Osteoblast (primary cell): ENCODE measurements around the gene RASGRF2. TPM values are rescaled to one million over a fixed set of nuclear protein-coding genes. Genes with fewer than 3 reads are reported as not detected.

Source experiments
- DNase-seq: peaks from one replicate; pipeline ENCODE4 v3.0.0; 2011; ENCODE audit warnings: low spot score, mixed read lengths; ENCODE audit not compliant: insufficient read length; ENCODE audit errors: missing footprints
- H2AFZ ChIP-seq: 2 replicates; pipeline ENCODE4 v1.6.0; 2011; ENCODE audit warnings: mild to moderate bottlenecking, low read length
- H3K27ac ChIP-seq: 2 replicates; pipeline ENCODE4 v1.5.1; 2011; ENCODE audit warnings: mild to moderate bottlenecking, low read depth, low read length, moderate library complexity
- H3K27me3 ChIP-seq: 2 replicates; pipeline ENCODE4 v1.6.0; 2012; ENCODE audit warnings: mild to moderate bottlenecking, control low read depth, inconsistent platforms, low read length, moderate library complexity; ENCODE audit not compliant: insufficient read depth
- H3K36me3 ChIP-seq: 2 replicates; pipeline ENCODE4 v1.5.1; 2011; ENCODE audit warnings: mild to moderate bottlenecking, low read length, control low read depth, moderate library complexity; ENCODE audit not compliant: insufficient read depth
- H3K4me1 ChIP-seq: 2 replicates; pipeline ENCODE4 v1.5.1; 2011; ENCODE audit warnings: mild to moderate bottlenecking, low read length, control low read depth, moderate library complexity; ENCODE audit not compliant: insufficient read depth
- H3K4me2 ChIP-seq: 2 replicates; pipeline ENCODE4 v1.6.0; 2011; ENCODE audit warnings: mild to moderate bottlenecking, low read length; ENCODE audit not compliant: insufficient read depth
- H3K4me3 ChIP-seq: fragments of 200-600 bp; sonication (generic); 3 replicates; pipeline ENCODE4 v1.5.1; 2012; ENCODE audit warnings: mild to moderate bottlenecking, low read length, inconsistent platforms; ENCODE audit not compliant: insufficient read depth
- H3K79me2 ChIP-seq: 2 replicates; pipeline ENCODE4 v1.6.0; 2012; ENCODE audit warnings: mild to moderate bottlenecking, low read length, control low read depth, inconsistent platforms; ENCODE audit not compliant: insufficient read depth
- H3K9me3 ChIP-seq: 2 replicates; pipeline ENCODE4 v1.5.1; 2011; ENCODE audit warnings: low read depth, low read length, control low read depth
- H4K20me1 ChIP-seq: 2 replicates; pipeline ENCODE4 v1.6.0; 2012; ENCODE audit warnings: mild to moderate bottlenecking, low read length, control low read depth; ENCODE audit not compliant: insufficient read depth
- CTCF ChIP-seq: IDR thresholded peaks from 2 replicates; pipeline ENCODE4 v1.5.1; 2011; ENCODE audit warnings: mild to moderate bottlenecking, low read depth, low read length, moderate library complexity; ENCODE audit errors: extremely low read depth
- total RNA-seq: library from RNA; depleted of rRNA; stranded (reverse); fragments of >200 nt; gene quantifications from 2 replicates; pipeline ENCODE4 v1.2.3, GENCODE V29; 2012

RASGRF2 gene
- total RNA-seq, 1 donor = under 0.01 TPM

- H2AFZ ChIP-seq = no peak overlapping the region
- no peak overlapping the region for H3K4me3 ChIP-seq
- no peaks in the 10 kb centered on the region for H4K20me1 ChIP-seq
- peak; percentile 58 for DNase-seq
- H3K36me3 ChIP-seq = no peaks in the 10 kb centered on the region
- no peak overlapping the region for H3K27ac ChIP-seq
- TF ChIP-seq CTCF = no peak
- no peak overlapping the region for H3K4me2 ChIP-seq
- no peaks in the 10 kb centered on the region for H3K79me2 ChIP-seq
- no peaks in the 10 kb centered on the region for H3K4me1 ChIP-seq
- peaks cover 13% of the 10 kb centered on the region for H3K27me3 ChIP-seq
- no peaks in the 10 kb centered on the region for H3K9me3 ChIP-seq
Measured at GRCh38 chr5:81151546-81151945, 191.4 kb downstream of the RASGRF2 start.

GRCh38 chr5:81154725-81155124, 194.6 kb downstream of the RASGRF2 start:
- Histone ChIP-seq H3K4me3 (no peak overlapping the region), H4K20me1 (no peaks in the 10 kb centered on the region), H3K27me3 (peaks cover 4% of the 10 kb centered on the region), H3K9me3 (no peaks in the 10 kb centered on the region), H2AFZ (no peak overlapping the region), H3K36me3 (no peaks in the 10 kb centered on the region), H3K4me1 (no peaks in the 10 kb centered on the region), H3K27ac (no peak overlapping the region), H3K4me2 (no peak overlapping the region), H3K79me2 (no peaks in the 10 kb centered on the region)
- no peak for TF ChIP-seq CTCF
- no peak for DNase-seq

- Histone ChIP-seq H3K4me1 (no peaks in the 10 kb centered on the region), H3K4me2 (no peak overlapping the region), H4K20me1 (no peaks in the 10 kb centered on the region), H3K79me2 (no peaks in the 10 kb centered on the region), H3K27me3 (no peaks in the 10 kb centered on the region), H3K9me3 (no peaks in the 10 kb centered on the region), H2AFZ (no peak overlapping the region), H3K27ac (no peak overlapping the region), H3K4me3 (no peak overlapping the region), H3K36me3 (no peaks in the 10 kb centered on the region)
- no peak for TF ChIP-seq CTCF
- DNase-seq = no peak
Measured at GRCh38 chr5:81156732-81157131, 196.6 kb downstream of the RASGRF2 start.

- Histone ChIP-seq H3K27me3 (peaks cover 3% of the 10 kb centered on the region), H3K4me2 (no peak overlapping the region), H3K4me1 (no peaks in the 10 kb centered on the region), H3K4me3 (no peak overlapping the region), H3K27ac (no peak overlapping the region), H3K36me3 (no peaks in the 10 kb centered on the region), H2AFZ (no peak overlapping the region), H3K9me3 (no peaks in the 10 kb centered on the region), H3K79me2 (no peaks in the 10 kb centered on the region), H4K20me1 (no peaks in the 10 kb centered on the region)
- DNase-seq = no peak
- no peak for TF ChIP-seq CTCF
Measured at GRCh38 chr5:81161012-81161601, 200.9 kb downstream of the RASGRF2 start.
